B cell (primary cell): ENCODE measurements around the gene UROS. TPM values are rescaled to one million over a fixed set of nuclear protein-coding genes. Genes with fewer than 3 reads are reported as not detected.

Source experiments
- ATAC-seq: fragments of 200-7000 bp; cut with Tn5 transposase; one replicate; pipeline ENCODE4 v1.10.0; 2021; ENCODE audit warnings: low read depth, mild to moderate bottlenecking, moderate number of reproducible peaks, moderate library complexity
- CTCF ChIA-PET: fragments of 350-600 bp; sonication (Branson Sonifier 250); formaldehyde crosslinking; loops from one replicate; lab custom pipeline; 2021; ENCODE audit warnings: antibody characterized with exemption, inconsistent platforms; lab: Charles Lee
- POLR2A ChIA-PET: fragments of 350-600 bp; sonication (Branson Sonifier 250); formaldehyde crosslinking; loops from one replicate; lab custom pipeline; 2021; ENCODE audit warnings: antibody characterized with exemption; lab: Charles Lee
- DNase-seq: peaks from one replicate; pipeline ENCODE4 v3.0.0; 2013
- H2AFZ ChIP-seq: 2 replicates; pipeline ENCODE4 v1.6.1; 2012; ENCODE audit warnings: mild to moderate bottlenecking, low read depth, low read length; ENCODE audit not compliant: insufficient read depth, poor library complexity, severe bottlenecking
- H3K27ac ChIP-seq, 2 donors: 1 replicate in 1 of 2; 2 replicates in 1 of 2; pipeline ENCODE4 v1.5.1; 2012 to 2013; ENCODE audit warnings: low read length in 2 of 2, mild to moderate bottlenecking in 2 of 2, moderate library complexity in 1 of 2
- H3K27me3 ChIP-seq, 4 experiments: fragments of 200-600 bp in 1 of 4; sonication (generic) in 1 of 4; replicated peaks in 1 of 4; 1 replicate in 2 of 4; 2 replicates in 2 of 4; pipeline versions ENCODE4 v1.6.1 to v1.7.0; 2013 to 2016; ENCODE audit warnings: low read length in 3 of 4, mild to moderate bottlenecking in 2 of 4, mixed read lengths in 1 of 4, moderate library complexity in 1 of 4; ENCODE audit not compliant: insufficient read depth in 4 of 4, control insufficient read depth in 3 of 4; ENCODE audit errors: control extremely low read depth in 1 of 4
- H3K36me3 ChIP-seq, 2 experiments: replicated peaks in 1 of 2; 1 replicate in 1 of 2; 2 replicates in 1 of 2; pipeline versions ENCODE4 v1.6.1 to v1.7.1; 2013; ENCODE audit warnings: low read length in 1 of 2; ENCODE audit not compliant: insufficient read depth in 2 of 2, control insufficient read depth in 1 of 2; ENCODE audit errors: control extremely low read depth in 1 of 2, extremely low read depth in 1 of 2
- H3K4me1 ChIP-seq, 2 donors: fragments of 200-600 bp in 1 of 2; sonication (generic) in 1 of 2; 1 replicate in 1 of 2; 2 replicates in 1 of 2; pipeline versions ENCODE4 v1.5.1 to v1.6.1; 2013 to 2017; ENCODE audit warnings: low read length in 2 of 2; ENCODE audit not compliant: control insufficient read depth in 2 of 2, insufficient read depth in 2 of 2
- H3K4me2 ChIP-seq: replicated peaks from 2 replicates; pipeline ENCODE3; 2012; ENCODE audit warnings: mild to moderate bottlenecking, low read depth, low read length; ENCODE audit not compliant: poor library complexity, severe bottlenecking
- H3K4me3 ChIP-seq, 5 experiments: fragments of 200-600 bp in 1 of 5; sonication (generic) in 1 of 5; 1 replicate in 3 of 5; 2 replicates in 2 of 5; pipeline versions ENCODE4 v1.5.1 to v1.7.0; 2011 to 2016; ENCODE audit warnings: low read length in 4 of 5, mild to moderate bottlenecking in 4 of 5, low read depth in 2 of 5, control low read depth in 1 of 5, moderate library complexity in 1 of 5; ENCODE audit not compliant: insufficient read depth in 1 of 5; ENCODE audit errors: control extremely low read depth in 1 of 5, extremely low read depth in 1 of 5
- H3K79me2 ChIP-seq: fragments of 200-600 bp; sonication (generic); one replicate; pipeline ENCODE4 v1.6.0; 2016; ENCODE audit warnings: low read length; ENCODE audit not compliant: control insufficient read depth, insufficient read depth
- H3K9ac ChIP-seq: fragments of 200-600 bp; sonication (generic); 2 replicates; pipeline ENCODE4 v1.6.1; 2017; ENCODE audit warnings: mild to moderate bottlenecking, low read length, moderate library complexity
- H3K9me3 ChIP-seq, 3 donors: one replicate each; pipeline versions ENCODE4 v1.6.1 to v1.7.1; 2013; ENCODE audit warnings: low read length in 2 of 3; ENCODE audit not compliant: control insufficient read depth in 2 of 3, insufficient read depth in 1 of 3; ENCODE audit errors: control extremely low read depth in 1 of 3
- H4K20me1 ChIP-seq: 2 replicates; pipeline ENCODE4 v1.6.0; 2012; ENCODE audit warnings: mild to moderate bottlenecking, low read length; ENCODE audit not compliant: insufficient read depth, control insufficient read depth, poor library complexity, severe bottlenecking
- H3K27ac Mint-ChIP-seq: one replicate; pipeline ENCODE4 v1.8.0; 2021; ENCODE audit warnings: mixed read lengths
- H3K27me3 Mint-ChIP-seq: one replicate; pipeline ENCODE4 v1.8.0; 2021; ENCODE audit warnings: mixed read lengths
- H3K4me1 Mint-ChIP-seq: one replicate; pipeline ENCODE4 v1.8.0; 2021; ENCODE audit warnings: mixed read lengths
- H3K4me3 Mint-ChIP-seq: one replicate; pipeline ENCODE4 v1.8.0; 2021; ENCODE audit warnings: mixed read lengths
- H3K9me3 Mint-ChIP-seq: one replicate; pipeline ENCODE4 v1.8.0; 2022; ENCODE audit warnings: mixed read lengths; ENCODE audit not compliant: insufficient read depth
- CTCF ChIP-seq: fragments of 200-600 bp; IDR thresholded peaks from one replicate; pipeline ENCODE4 v1.8.0; 2022; ENCODE audit warnings: antibody characterized with exemption, mild to moderate bottlenecking
- EZH2 ChIP-seq: IDR thresholded peaks from 2 replicates; pipeline ENCODE4 v1.6.1; 2012; ENCODE audit warnings: borderline replicate concordance, low read depth, mild to moderate bottlenecking, moderate library complexity, low read length; ENCODE audit not compliant: insufficient read depth, poor library complexity, severe bottlenecking
- WGBS: methylation state at CpG from one replicate; pipeline ENCODE4 v1.1.5; 2013; ENCODE audit warnings: missing lambda C conversion rate; ENCODE audit not compliant: insufficient coverage; 5-methylcytosine and 5-hydroxymethylcytosine counted together
- intact Hi-C: fragments of 100-400 bp; cut with micrococcal nuclease; formaldehyde crosslinking; loops from one replicate; pipeline ENCODE4 v1.10.0; 2022
- polyA plus RNA-seq: library from polyadenylated mRNA; depleted of rRNA; stranded (reverse); fragments of >200 nt; gene quantifications from 2 replicates; pipeline ENCODE4 v1.2.3, GENCODE V29; 2012
- total RNA-seq, 2 donors: library from RNA; stranded (reverse); fragments of 120-200 nt in 1 of 2; gene quantifications; 1 replicate in 1 of 2; 2 replicates in 1 of 2; pipeline versions ENCODE4 v1.2.3 to v1.2.4, GENCODE V29; 2013 to 2022

The UROS gene
- total and polyA plus RNA-seq, 2 donors (not counting 1 experiment from before 2014, with no cell fraction given) = 28.3 to 37.1 TPM

- Mint-ChIP-seq H3K27me3 (no peaks in the 10 kb centered on the region), H3K4me3 (no peak overlapping the region), H3K27ac (no peak overlapping the region), H3K9me3 (no peaks in the 10 kb centered on the region), H3K4me1 (no peaks in the 10 kb centered on the region)
- H3K4me1 ChIP-seq = no peaks in the 10 kb centered on the region
- H3K4me2 ChIP-seq = no peak overlapping the region
- no peak overlapping the region for H3K27ac ChIP-seq
- no peak overlapping the region for H2AFZ ChIP-seq
- no peaks in the 10 kb centered on the region for H3K79me2 ChIP-seq
- intact Hi-C loops = no loop called here
- no peaks in the 10 kb centered on the region for H3K9me3 ChIP-seq
- no peak overlapping the region for H3K4me3 ChIP-seq
- ChIA-PET POLR2A (no interaction called here), CTCF (no interaction called here)
- 81% methylated on average over 4 of the region's 5 CpGs for whole genome bisulfite sequencing
- no peak overlapping the region for H3K9ac ChIP-seq
- H3K36me3 ChIP-seq = peaks cover 3 to 42% of the 10 kb centered on the region in 2 experiments
- no peaks in the 10 kb centered on the region for H3K27me3 ChIP-seq
- ATAC-seq = no peak
- TF ChIP-seq EZH2 = no peak
- TF ChIP-seq CTCF = no peak
- DNase-seq = no peak
- H4K20me1 ChIP-seq = no peaks in the 10 kb centered on the region
Observed at GRCh38 chr10:125797994-125798662, 24.9 kb downstream of the UROS start.

DNA sequence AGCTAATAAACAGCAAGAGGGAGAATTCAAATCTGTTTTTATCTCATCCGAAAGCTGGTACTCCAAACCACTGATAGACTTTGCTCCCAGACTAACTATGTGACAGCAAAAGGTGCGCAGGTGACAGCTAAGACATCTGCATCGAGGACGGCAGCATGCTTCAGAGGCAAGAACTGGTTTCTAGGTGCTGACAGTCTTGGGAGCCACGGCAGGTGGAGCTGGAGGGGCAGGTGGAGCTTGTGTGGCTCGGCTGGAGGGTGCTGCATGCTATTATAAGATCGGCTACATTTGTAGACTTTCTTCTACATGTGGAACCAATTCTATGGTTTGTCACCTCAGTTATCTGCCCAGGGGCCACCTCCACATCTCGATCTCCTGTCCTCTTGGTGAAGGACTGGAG is 25.6 kb downstream of the UROS start:
- ChIA-PET CTCF (interaction anchor here (0.9 kb wide), 1 partner anchor 30 kb away, joined by 3 read pairs; no protein-coding TSS in a partner anchor), POLR2A (no interaction called here)
- no peaks in the 10 kb centered on the region for H3K9me3 ChIP-seq
- H3K4me3 ChIP-seq = no peak overlapping the region
- Mint-ChIP-seq H3K4me1 (no peaks in the 10 kb centered on the region), H3K27me3 (no peaks in the 10 kb centered on the region), H3K4me3 (no peak overlapping the region), H3K9me3 (no peaks in the 10 kb centered on the region), H3K27ac (no peak overlapping the region)
- H2AFZ ChIP-seq = no peak overlapping the region
- H3K27ac ChIP-seq = no peak overlapping the region
- TF ChIP-seq CTCF (no peak), EZH2 (no peak)
- no peak overlapping the region for H3K4me2 ChIP-seq
- no peaks in the 10 kb centered on the region for H3K79me2 ChIP-seq
- DNase-seq (no peak), ATAC-seq (no peak)
- H3K36me3 ChIP-seq = peaks cover 6 to 41% of the 10 kb centered on the region in 2 experiments
- H4K20me1 ChIP-seq = no peaks in the 10 kb centered on the region
- no peak overlapping the region for H3K9ac ChIP-seq
- H3K4me1 ChIP-seq = no peaks in the 10 kb centered on the region
- intact Hi-C loops = no loop called here
- no peaks in the 10 kb centered on the region for H3K27me3 ChIP-seq
- WGBS = 89% methylated on average over 7 of the region's 8 CpGs
